Memory B cell (primary cell): ENCODE data around the gene TRPM3.

Experiments
- ATAC-seq: fragments of 150-1000 bp; cut with Tn5 transposase; 2 replicates; pipeline ENCODE4 v1.10.0; 2021; ENCODE audit warnings: low read depth, mild to moderate bottlenecking, moderate library complexity
- DNase-seq, 2 donors: peaks; one replicate each; pipeline ENCODE4 v3.0.0; 2022; ENCODE audit warnings: low spot score in 2 of 2
- H3K27ac Mint-ChIP-seq: one replicate; pipeline ENCODE4 v1.8.0; 2022; ENCODE audit warnings: mild to moderate bottlenecking, moderate library complexity, mixed read lengths
- H3K27me3 Mint-ChIP-seq: one replicate; pipeline ENCODE4 v1.8.0; 2022; ENCODE audit warnings: mixed read lengths
- H3K36me3 Mint-ChIP-seq: one replicate; pipeline ENCODE4 v1.8.0; 2022; ENCODE audit warnings: mild to moderate bottlenecking, mixed read lengths
- H3K4me1 Mint-ChIP-seq: one replicate; pipeline ENCODE4 v1.8.0; 2022; ENCODE audit warnings: mixed read lengths
- H3K4me3 Mint-ChIP-seq: one replicate; pipeline ENCODE4 v1.8.0; 2022; ENCODE audit warnings: mild to moderate bottlenecking, moderate library complexity, mixed read lengths
- H3K9me3 Mint-ChIP-seq: one replicate; pipeline ENCODE4 v1.8.0; 2022; ENCODE audit warnings: mixed read lengths

TRPM3 gene

GRCh38 chr9:71120501-71121247 lies 747 bp downstream of the TRPM3 start:
- Mint-ChIP-seq H3K27me3 (peaks cover 2% of the 10 kb centered on the region), H3K9me3 (peaks cover 3% of the 10 kb centered on the region), H3K27ac (no peak overlapping the region), H3K4me1 (no peaks in the 10 kb centered on the region), H3K36me3 (no peaks in the 10 kb centered on the region), H3K4me3 (no peak overlapping the region)
- DNase-seq (no peak), ATAC-seq (no peak)

GRCh38 chr9:71119746-71120145 lies 1.7 kb downstream of the TRPM3 start:
- Mint-ChIP-seq H3K36me3 (no peaks in the 10 kb centered on the region), H3K27me3 (peaks cover 2% of the 10 kb centered on the region)
- ATAC-seq = no peak

GRCh38 chr9:71118324-71118723 lies 3.1 kb downstream of the TRPM3 start:
- Mint-ChIP-seq H3K9me3 (peaks cover 1% of the 10 kb centered on the region), H3K4me3 (no peak overlapping the region), H3K4me1 (no peaks in the 10 kb centered on the region), H3K36me3 (no peaks in the 10 kb centered on the region), H3K27me3 (peaks cover 2% of the 10 kb centered on the region), H3K27ac (no peak overlapping the region)
- DNase-seq (no peak), ATAC-seq (no peak)

More at GRCh38 chr9:71119746-71120145, 1.7 kb downstream of the TRPM3 start:
- no peaks in the 10 kb centered on the region for H3K4me1 Mint-ChIP-seq
- H3K9me3 Mint-ChIP-seq = no peaks in the 10 kb centered on the region
- DNase-seq = no peak
- H3K27ac Mint-ChIP-seq = no peak overlapping the region
- no peak overlapping the region for H3K4me3 Mint-ChIP-seq

- H3K36me3 Mint-ChIP-seq = no peaks in the 10 kb centered on the region
- no peak overlapping the region for H3K27ac Mint-ChIP-seq
- peaks cover 1% of the 10 kb centered on the region for H3K9me3 Mint-ChIP-seq
- no peaks in the 10 kb centered on the region for H3K4me1 Mint-ChIP-seq
- ATAC-seq = no peak
- DNase-seq = no peak
- no peaks in the 10 kb centered on the region for H3K27me3 Mint-ChIP-seq
- H3K4me3 Mint-ChIP-seq = no peak overlapping the region
Measured at GRCh38 chr9:71115448-71115975, 5.9 kb downstream of the TRPM3 start.

- DNase-seq = no peak
- H3K9me3 Mint-ChIP-seq = peaks cover 1% of the 10 kb centered on the region
Measured at GRCh38 chr9:71112866-71113265, 8.6 kb downstream of the TRPM3 start.

GRCh38 chr9:71108937-71109336 lies 12.5 kb downstream of the TRPM3 start:
- no peak for ATAC-seq
- Mint-ChIP-seq H3K27me3 (no peaks in the 10 kb centered on the region), H3K4me3 (no peak overlapping the region), H3K27ac (no peak overlapping the region), H3K36me3 (no peaks in the 10 kb centered on the region), H3K4me1 (no peaks in the 10 kb centered on the region), H3K9me3 (no peaks in the 10 kb centered on the region)
- no peak for DNase-seq

More at GRCh38 chr9:71112866-71113265, 8.6 kb downstream of the TRPM3 start:
- Mint-ChIP-seq H3K27ac (no peak overlapping the region), H3K27me3 (no peaks in the 10 kb centered on the region), H3K4me1 (no peaks in the 10 kb centered on the region), H3K4me3 (no peak overlapping the region), H3K36me3 (no peaks in the 10 kb centered on the region)
- no peak for ATAC-seq

- Mint-ChIP-seq H3K4me3 (no peak overlapping the region), H3K27ac (no peak overlapping the region), H3K9me3 (no peaks in the 10 kb centered on the region), H3K36me3 (no peaks in the 10 kb centered on the region), H3K4me1 (no peaks in the 10 kb centered on the region), H3K27me3 (no peaks in the 10 kb centered on the region)
- no peak for ATAC-seq
- DNase-seq = no peak
Measured at GRCh38 chr9:71106992-71107391, 14.4 kb downstream of the TRPM3 start.

- DNase-seq (no peak), ATAC-seq (no peak)
- no peaks in the 10 kb centered on the region for H3K36me3 Mint-ChIP-seq
- no peaks in the 10 kb centered on the region for H3K4me1 Mint-ChIP-seq
- H3K27me3 Mint-ChIP-seq = no peaks in the 10 kb centered on the region
- no peak overlapping the region for H3K4me3 Mint-ChIP-seq
- peaks cover 3% of the 10 kb centered on the region for H3K9me3 Mint-ChIP-seq
- no peak overlapping the region for H3K27ac Mint-ChIP-seq
Measured at GRCh38 chr9:71105192-71105591, 16.2 kb downstream of the TRPM3 start.

- Mint-ChIP-seq H3K4me3 (no peak overlapping the region), H3K36me3 (no peaks in the 10 kb centered on the region), H3K4me1 (no peaks in the 10 kb centered on the region), H3K27me3 (no peaks in the 10 kb centered on the region), H3K27ac (no peak overlapping the region), H3K9me3 (peaks cover 3% of the 10 kb centered on the region)
- DNase-seq (no peak), ATAC-seq (no peak)
Measured at GRCh38 chr9:71098801-71099200, 22.6 kb downstream of the TRPM3 start.

GRCh38 chr9:71097671-71098070 lies 23.8 kb downstream of the TRPM3 start:
- H3K27me3 Mint-ChIP-seq = no peaks in the 10 kb centered on the region
- DNase-seq (no peak), ATAC-seq (no peak)
- no peaks in the 10 kb centered on the region for H3K4me1 Mint-ChIP-seq
- no peak overlapping the region for H3K4me3 Mint-ChIP-seq
- no peaks in the 10 kb centered on the region for H3K36me3 Mint-ChIP-seq
- H3K9me3 Mint-ChIP-seq = peaks cover 3% of the 10 kb centered on the region
- no peak overlapping the region for H3K27ac Mint-ChIP-seq

- no peak overlapping the region for H3K27ac Mint-ChIP-seq
- no peaks in the 10 kb centered on the region for H3K27me3 Mint-ChIP-seq
- H3K4me1 Mint-ChIP-seq = no peaks in the 10 kb centered on the region
- H3K4me3 Mint-ChIP-seq = no peak overlapping the region
- ATAC-seq (no peak), DNase-seq (no peak)
- H3K36me3 Mint-ChIP-seq = no peaks in the 10 kb centered on the region
- H3K9me3 Mint-ChIP-seq = peaks cover 3% of the 10 kb centered on the region
Measured at GRCh38 chr9:71096421-71097108, 24.9 kb downstream of the TRPM3 start.

GRCh38 chr9:71094708-71095251 lies 26.6 kb downstream of the TRPM3 start:
- no peaks in the 10 kb centered on the region for H3K27me3 Mint-ChIP-seq

GRCh38 chr9:71090896-71091295 lies 30.5 kb downstream of the TRPM3 start:
- H3K9me3 Mint-ChIP-seq = peaks cover 3% of the 10 kb centered on the region
- DNase-seq = no peak
- no peak for ATAC-seq
- no peaks in the 10 kb centered on the region for H3K36me3 Mint-ChIP-seq
- no peaks in the 10 kb centered on the region for H3K4me1 Mint-ChIP-seq
- H3K27ac Mint-ChIP-seq = no peak overlapping the region
- no peaks in the 10 kb centered on the region for H3K27me3 Mint-ChIP-seq
- no peak overlapping the region for H3K4me3 Mint-ChIP-seq

More at GRCh38 chr9:71094708-71095251, 26.6 kb downstream of the TRPM3 start:
- Mint-ChIP-seq H3K9me3 (no peaks in the 10 kb centered on the region), H3K36me3 (no peaks in the 10 kb centered on the region), H3K4me3 (no peak overlapping the region), H3K4me1 (no peaks in the 10 kb centered on the region), H3K27ac (no peak overlapping the region)
- DNase-seq (no peak), ATAC-seq (no peak)

GRCh38 chr9:71079451-71079850 lies 42.0 kb downstream of the TRPM3 start:
- H3K36me3 Mint-ChIP-seq = no peaks in the 10 kb centered on the region
- H3K4me1 Mint-ChIP-seq = no peaks in the 10 kb centered on the region
- H3K27ac Mint-ChIP-seq = no peak overlapping the region
- H3K27me3 Mint-ChIP-seq = no peaks in the 10 kb centered on the region
- ATAC-seq = no peak
- DNase-seq = no peak
- no peak overlapping the region for H3K4me3 Mint-ChIP-seq
- peaks cover 2% of the 10 kb centered on the region for H3K9me3 Mint-ChIP-seq
